Uterus (tissue), 2 donors: ENCODE data around the gene FNBP1.

Experiments
- CTCF ChIP-seq, 4 experiments: fragments of 200-600 bp in 2 of 4; fragments of 450-650 bp in 2 of 4; sonication (generic) in 2 of 4; IDR thresholded peaks; one replicate each; pipeline ENCODE4 v1.5.1; 2016 to 2019; ENCODE audit warnings: antibody characterized with exemption in 4 of 4, mild to moderate bottlenecking in 2 of 4, moderate library complexity in 1 of 4
- POLR2A ChIP-seq, 2 donors: fragments of 450-650 bp; IDR thresholded peaks; one replicate each; pipeline ENCODE4 v1.6.1; 2016; ENCODE audit warnings: antibody characterized with exemption in 2 of 2, mild to moderate bottlenecking in 1 of 2, moderate library complexity in 1 of 2

GRCh38 chr9:129887334-129888292 lies 155.4 kb downstream of the FNBP1 start:
- TF ChIP-seq CTCF (IDR thresholded peaks at IDR 0.05) (peak in 1 of 4 experiments; percentile 24), POLR2A (IDR thresholded peaks at IDR 0.05) (no peak)
